GM19025 (cell line): ENCODE results near the gene C20orf96.
"Not testable (repeated sequence)": the region's sequence is repeated elsewhere in the genome, so short reads cannot be mapped to it uniquely, and the experiment has no call there.

Experiments
- ATAC-seq: cut with Tn5 transposase; IDR thresholded peaks from one replicate; pipeline ENCODE4 v1.9.1; 2021; ENCODE audit warnings: mild to moderate bottlenecking, low read depth, moderate library complexity; ENCODE audit not compliant: unreplicated experiment

C20orf96 gene

GRCh38 chr20:251354-251753 is 39.2 kb downstream of the C20orf96 start:
- no peak for ATAC-seq

DNA sequence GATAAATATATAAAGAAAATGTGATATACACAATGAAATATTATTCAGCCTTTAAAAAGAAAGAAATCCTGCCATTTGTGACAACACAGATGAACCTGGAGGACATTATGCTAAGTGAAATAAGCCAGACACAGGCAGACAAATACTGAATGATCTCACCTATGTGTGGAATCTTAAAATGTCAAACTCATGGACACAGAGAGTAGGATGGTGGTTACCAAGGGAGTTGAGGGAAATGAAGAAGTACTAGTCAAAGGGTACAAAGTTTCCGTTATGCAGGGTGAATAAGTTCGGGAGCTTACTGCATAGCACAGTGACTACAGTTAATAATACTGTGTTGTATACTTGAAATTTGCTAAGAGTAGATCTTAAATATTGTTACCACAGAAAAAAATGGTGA is 47.6 kb downstream of the C20orf96 start:
- ATAC-seq, result no peak

DNA sequence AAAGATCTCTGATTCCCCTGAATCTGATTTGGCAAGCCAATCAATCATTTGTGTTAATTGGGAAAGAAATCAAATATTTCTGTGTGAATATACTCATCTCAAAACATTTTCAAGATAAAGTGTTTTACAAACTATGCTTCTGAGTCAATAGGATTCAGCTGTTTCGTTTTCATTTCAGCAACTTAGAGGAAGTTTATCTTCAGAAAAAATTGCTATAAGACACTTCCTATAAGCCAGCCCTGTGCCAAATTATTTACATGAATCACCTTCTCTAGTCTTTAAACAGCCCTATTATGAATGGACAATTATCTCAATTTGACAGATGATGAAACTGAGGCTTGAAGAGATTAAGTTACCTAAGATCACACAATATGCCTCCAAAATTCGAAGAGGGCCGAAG is 52.6 kb downstream of the C20orf96 start:
- ATAC-seq, result no peak

DNA sequence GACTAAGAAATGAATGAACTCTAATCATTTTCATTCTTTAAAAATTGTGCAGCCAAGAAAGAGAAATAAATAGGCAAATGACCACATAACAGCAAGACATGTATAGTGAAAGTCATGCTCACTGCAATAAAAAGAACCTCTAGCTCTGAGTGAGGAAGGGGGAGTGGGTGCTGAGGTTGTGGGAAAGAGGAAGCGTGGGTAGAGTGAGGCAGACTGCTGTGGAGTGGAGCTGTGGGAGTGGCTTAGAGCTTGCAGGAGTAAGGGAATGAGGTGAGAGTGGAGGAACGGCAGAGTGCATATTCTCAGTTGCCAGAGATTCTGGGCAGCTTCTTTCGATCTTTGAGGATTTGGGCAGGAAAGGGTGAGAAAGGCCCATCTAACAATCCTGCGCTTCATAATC is 53.1 kb downstream of the C20orf96 start:
- no peak for ATAC-seq

DNA sequence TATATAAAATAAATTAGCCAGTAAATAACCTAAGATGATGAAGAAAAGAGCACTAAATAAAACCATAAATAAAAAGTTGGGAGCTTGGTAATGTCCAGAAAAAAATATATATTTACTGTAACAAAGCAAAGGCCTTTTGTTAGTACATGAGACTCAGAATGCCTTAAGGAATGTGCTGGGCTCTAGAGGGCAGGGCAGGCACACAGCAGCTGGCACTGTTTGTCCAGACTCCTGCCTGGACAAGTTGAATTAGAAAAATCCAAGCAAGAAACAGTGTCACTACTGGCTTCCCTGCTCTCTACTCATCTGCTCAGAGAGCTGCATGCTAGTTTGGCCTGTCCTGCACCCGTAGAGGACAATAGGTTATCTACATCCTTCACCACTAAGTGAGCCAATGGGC is 54.7 kb downstream of the C20orf96 start:
- ATAC-seq, result no peak

- no peak for ATAC-seq
Measured at GRCh38 chr20:227439-228105, 63.0 kb downstream of the C20orf96 start.

GRCh38 chr20:226958-227357 is 63.6 kb downstream of the C20orf96 start, which contains the start of gene DEFB129:
DEFB129 (plus strand) TSS chr20:227258; CDS start chr20:227289, 31 bp downstream.
- ATAC-seq, result no peak

DNA sequence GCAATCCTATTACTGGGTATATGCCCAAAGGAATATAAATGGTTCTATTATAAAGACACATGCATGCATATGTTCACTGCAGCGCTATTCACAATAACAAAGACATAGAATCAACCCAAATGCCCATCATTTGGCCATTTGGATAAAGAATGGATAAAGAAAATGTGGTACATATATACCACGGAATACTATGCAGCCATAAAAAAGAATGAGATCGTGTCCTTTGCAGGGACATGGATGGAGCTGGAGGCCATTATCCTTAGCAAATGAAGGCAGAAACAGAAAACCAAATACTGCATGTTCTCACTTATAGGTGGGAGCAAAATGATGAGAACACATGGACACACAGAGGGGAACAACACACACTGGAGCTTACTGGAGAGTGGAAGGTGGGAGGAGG is 64.7 kb downstream of the C20orf96 start:
- not testable (repeated sequence) for ATAC-seq

DNA sequence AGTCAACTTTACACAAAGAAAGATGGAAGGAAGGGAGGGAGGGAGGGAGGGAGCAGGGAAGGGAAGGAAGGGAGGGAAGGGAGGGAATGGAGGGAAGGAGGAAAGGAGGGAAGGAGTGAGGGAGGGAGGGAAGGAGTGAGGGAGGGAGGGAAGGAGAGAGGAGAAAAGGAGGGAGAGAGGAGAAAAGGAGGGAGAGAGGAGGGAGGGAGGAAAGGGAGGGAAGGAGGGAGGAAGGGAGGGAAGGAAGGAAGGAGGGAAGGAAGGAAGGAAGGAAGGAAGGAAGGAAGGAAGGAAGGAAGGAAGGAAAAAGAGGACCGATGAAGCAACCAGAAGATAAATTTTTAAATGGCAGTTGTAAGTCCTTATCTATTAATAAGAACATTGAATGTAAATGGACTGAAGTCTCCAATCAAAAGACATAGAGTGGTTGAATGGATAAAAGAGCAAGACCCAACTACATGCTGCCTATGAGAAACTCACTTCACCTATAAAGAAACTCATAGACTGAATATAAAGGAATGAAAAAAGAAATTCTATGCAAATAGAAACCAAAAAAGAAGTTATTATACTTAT is 69.2 kb downstream of the C20orf96 start:
- no peak for ATAC-seq
